MCF 10A (cell line): ENCODE data around the gene PHTF2. TPM values are rescaled to one million over a fixed set of nuclear protein-coding genes. Genes with fewer than 3 reads are reported as not detected.

Experiments
- BruUV-seq: library from RNA; stranded (reverse); fragments of 400-500 nt; replicated peaks from 2 replicates; lab custom pipeline; 2021; lab: Mats Ljungman, UMichigan
- CTCF ChIA-PET: fragments of 300-600 bp; sonication (Branson Sonifier 250); formaldehyde crosslinking; extraction: SDS; loops from one replicate; lab custom pipeline; 2021; ENCODE audit warnings: antibody characterized with exemption, inconsistent platforms; lab: Yijun Ruan, JAX
- POLR2A ChIA-PET: fragments of 300-600, 350-650 bp; sonication (Branson Sonifier 250); formaldehyde crosslinking; extraction: SDS; loops from one replicate; lab custom pipeline; 2020; ENCODE audit warnings: antibody characterized with exemption, inconsistent platforms; lab: Yijun Ruan, JAX
- DNase-seq: peaks from one replicate; pipeline ENCODE4 v3.0.0-alpha.2; 2018; ENCODE audit not compliant: unreplicated experiment
- H3K27ac Mint-ChIP-seq: one replicate; pipeline ENCODE4 v1.8.0; 2022; ENCODE audit warnings: mild to moderate bottlenecking, low read depth, mixed read lengths; ENCODE audit not compliant: unreplicated experiment
- H3K27me3 Mint-ChIP-seq: one replicate; pipeline ENCODE4 v1.8.0; 2022; ENCODE audit warnings: mixed read lengths; ENCODE audit not compliant: insufficient read depth, unreplicated experiment
- H3K36me3 Mint-ChIP-seq: one replicate; pipeline ENCODE4 v1.8.0; 2022; ENCODE audit warnings: mild to moderate bottlenecking, moderate library complexity, mixed read lengths; ENCODE audit not compliant: insufficient read depth, unreplicated experiment
- H3K4me1 Mint-ChIP-seq: one replicate; pipeline ENCODE4 v1.8.0; 2022; ENCODE audit warnings: mixed read lengths; ENCODE audit not compliant: insufficient read depth, unreplicated experiment
- H3K4me3 Mint-ChIP-seq: one replicate; pipeline ENCODE4 v1.8.0; 2022; ENCODE audit warnings: mild to moderate bottlenecking, moderate library complexity, mixed read lengths; ENCODE audit not compliant: unreplicated experiment
- H3K9me3 Mint-ChIP-seq: one replicate; pipeline ENCODE4 v1.8.0; 2022; ENCODE audit warnings: mixed read lengths; ENCODE audit not compliant: unreplicated experiment
- CTCF ChIP-seq: fragments of 200-600 bp; IDR thresholded peaks from one replicate; pipeline ENCODE4 v1.8.0; 2022; ENCODE audit warnings: antibody characterized with exemption, mild to moderate bottlenecking; ENCODE audit not compliant: unreplicated experiment
- intact Hi-C: fragments of 100-400 bp; cut with micrococcal nuclease; formaldehyde crosslinking; loops from 2 replicates; pipeline ENCODE4 v1.14.1; 2022
- total RNA-seq: library from RNA; stranded (reverse); gene quantifications from 2 replicates; pipeline ENCODE4 v1.2.3, GENCODE V29; 2022

PHTF2 gene
- total RNA-seq, 1 experiment from 2014 or later = 16.0 TPM

- Mint-ChIP-seq H3K36me3 (peaks cover 23% of the 10 kb centered on the region), H3K27me3 (no peaks in the 10 kb centered on the region), H3K9me3 (no peaks in the 10 kb centered on the region), H3K27ac (no peak overlapping the region), H3K4me3 (no peak overlapping the region), H3K4me1 (peaks cover 6% of the 10 kb centered on the region)
- intact Hi-C loops = no loop called here
- POLR2A ChIA-PET = interaction anchor here (0.8 kb wide), 1 partner anchor 38 kb away, joined by 3 read pairs; no protein-coding TSS in a partner anchor
- no peak for DNase-seq
- no peak for TF ChIP-seq CTCF
- no TSS peak for BruUV-seq
- CTCF ChIA-PET = interaction anchor here (0.7 to 4.4 kb wide), 8 partner anchors 9 to 744 kb away, joined by 3 to 29 read pairs (median 4); no protein-coding TSS in a partner anchor
Observed at GRCh38 chr7:77765906-77766800, 32.4 kb upstream of the PHTF2 start.

- no peak overlapping the region for H3K27ac Mint-ChIP-seq
- no TSS peak for BruUV-seq
- no peak overlapping the region for H3K4me3 Mint-ChIP-seq
- H3K36me3 Mint-ChIP-seq = peaks cover 24% of the 10 kb centered on the region
- no peak for DNase-seq
- peaks cover 6% of the 10 kb centered on the region for H3K4me1 Mint-ChIP-seq
- no peak for TF ChIP-seq CTCF
- intact Hi-C loops = no loop called here
- H3K9me3 Mint-ChIP-seq = no peaks in the 10 kb centered on the region
- ChIA-PET POLR2A (no interaction called here), CTCF (interaction anchor here (0.7 to 4.4 kb wide), 5 partner anchors 10 to 189 kb away, joined by 3 to 29 read pairs (median 5); no protein-coding TSS in a partner anchor)
- no peaks in the 10 kb centered on the region for H3K27me3 Mint-ChIP-seq
Observed at GRCh38 chr7:77766801-77767605, 31.6 kb upstream of the PHTF2 start.

- CTCF ChIA-PET = interaction anchor here (0.6 to 2.6 kb wide), 2 partner anchors 10 to 167 kb away, joined by 3 to 10 read pairs; no protein-coding TSS in a partner anchor
- Mint-ChIP-seq H3K9me3 (no peaks in the 10 kb centered on the region), H3K27ac (no peak overlapping the region)
Observed at GRCh38 chr7:77770316-77770715, 28.3 kb upstream of the PHTF2 start.

More at GRCh38 chr7:77770316-77770715, 28.3 kb upstream of the PHTF2 start:
- Mint-ChIP-seq H3K36me3 (peaks cover 42% of the 10 kb centered on the region), H3K27me3 (no peaks in the 10 kb centered on the region), H3K4me1 (peaks cover 5% of the 10 kb centered on the region), H3K4me3 (no peak overlapping the region)
- intact Hi-C loops = no loop called here
- TF ChIP-seq CTCF = no peak
- no peak for DNase-seq
- POLR2A ChIA-PET = interaction anchor here (1.2 kb wide), 1 partner anchor 119 kb away, joined by 3 read pairs; no protein-coding TSS in a partner anchor
- no TSS peak for BruUV-seq
